Osteocyte (in vitro differentiated cells): ENCODE results near the gene PLSCR1. TPM values are rescaled to one million over a fixed set of nuclear protein-coding genes. Genes with fewer than 3 reads are reported as not detected.
"Not testable (repeated sequence)": the region's sequence is repeated elsewhere in the genome, so short reads cannot be mapped to it uniquely, and the experiment has no call there.

ENCODE experiments used
- DNase-seq: peaks from one replicate; pipeline ENCODE4 v3.0.0; 2021; ENCODE audit warnings: mixed read lengths; ENCODE audit not compliant: unreplicated experiment; ENCODE audit errors: extremely low spot score
- H3K27ac Mint-ChIP-seq: one replicate; pipeline ENCODE4 v1.8.0; 2021; ENCODE audit warnings: mild to moderate bottlenecking, mixed read lengths; ENCODE audit not compliant: unreplicated experiment
- H3K27me3 Mint-ChIP-seq: one replicate; pipeline ENCODE4 v1.8.0; 2021; ENCODE audit warnings: mixed read lengths; ENCODE audit not compliant: unreplicated experiment
- H3K36me3 Mint-ChIP-seq: one replicate; pipeline ENCODE4 v1.8.0; 2021; ENCODE audit warnings: mixed read lengths; ENCODE audit not compliant: unreplicated experiment
- H3K4me1 Mint-ChIP-seq: one replicate; pipeline ENCODE4 v1.8.0; 2021; ENCODE audit warnings: mixed read lengths; ENCODE audit not compliant: unreplicated experiment
- H3K4me3 Mint-ChIP-seq: one replicate; pipeline ENCODE4 v1.8.0; 2021; ENCODE audit warnings: mild to moderate bottlenecking, moderate library complexity, mixed read lengths; ENCODE audit not compliant: unreplicated experiment
- H3K9me3 Mint-ChIP-seq: one replicate; pipeline ENCODE4 v1.8.0; 2021; ENCODE audit warnings: mixed read lengths; ENCODE audit not compliant: unreplicated experiment
- total RNA-seq: library from RNA; stranded (reverse); gene quantifications from 2 replicates; pipeline ENCODE4 v1.2.1, GENCODE V29; 2021
- TF ChIP-seq, protein P1 (sequence below): fragments of 200-600 bp; sonication (generic); IDR thresholded peaks from 2 replicates; pipeline ENCODE4 v1.5.0; 2021; ENCODE audit warnings: antibody characterized with exemption, mild to moderate bottlenecking, moderate library complexity

The PLSCR1 gene
- total RNA-seq, 1 donor from 2014 or later, result 48.1 TPM

- Mint-ChIP-seq H3K27ac (peak overlapping the region; percentile 88), H3K9me3 (no peaks in the 10 kb centered on the region), H3K36me3 (no peaks in the 10 kb centered on the region), H3K4me3 (no peak overlapping the region), H3K4me1 (peaks cover 52% of the 10 kb centered on the region), H3K27me3 (no peaks in the 10 kb centered on the region)
- TF ChIP-seq, protein P1, sequence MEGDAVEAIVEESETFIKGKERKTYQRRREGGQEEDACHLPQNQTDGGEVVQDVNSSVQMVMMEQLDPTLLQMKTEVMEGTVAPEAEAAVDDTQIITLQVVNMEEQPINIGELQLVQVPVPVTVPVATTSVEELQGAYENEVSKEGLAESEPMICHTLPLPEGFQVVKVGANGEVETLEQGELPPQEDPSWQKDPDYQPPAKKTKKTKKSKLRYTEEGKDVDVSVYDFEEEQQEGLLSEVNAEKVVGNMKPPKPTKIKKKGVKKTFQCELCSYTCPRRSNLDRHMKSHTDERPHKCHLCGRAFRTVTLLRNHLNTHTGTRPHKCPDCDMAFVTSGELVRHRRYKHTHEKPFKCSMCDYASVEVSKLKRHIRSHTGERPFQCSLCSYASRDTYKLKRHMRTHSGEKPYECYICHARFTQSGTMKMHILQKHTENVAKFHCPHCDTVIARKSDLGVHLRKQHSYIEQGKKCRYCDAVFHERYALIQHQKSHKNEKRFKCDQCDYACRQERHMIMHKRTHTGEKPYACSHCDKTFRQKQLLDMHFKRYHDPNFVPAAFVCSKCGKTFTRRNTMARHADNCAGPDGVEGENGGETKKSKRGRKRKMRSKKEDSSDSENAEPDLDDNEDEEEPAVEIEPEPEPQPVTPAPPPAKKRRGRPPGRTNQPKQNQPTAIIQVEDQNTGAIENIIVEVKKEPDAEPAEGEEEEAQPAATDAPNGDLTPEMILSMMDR, result no peak
- DNase-seq, result no peak
Measured at GRCh38 chr3:146502887-146503460, 41.4 kb downstream of the PLSCR1 start.

DNA sequence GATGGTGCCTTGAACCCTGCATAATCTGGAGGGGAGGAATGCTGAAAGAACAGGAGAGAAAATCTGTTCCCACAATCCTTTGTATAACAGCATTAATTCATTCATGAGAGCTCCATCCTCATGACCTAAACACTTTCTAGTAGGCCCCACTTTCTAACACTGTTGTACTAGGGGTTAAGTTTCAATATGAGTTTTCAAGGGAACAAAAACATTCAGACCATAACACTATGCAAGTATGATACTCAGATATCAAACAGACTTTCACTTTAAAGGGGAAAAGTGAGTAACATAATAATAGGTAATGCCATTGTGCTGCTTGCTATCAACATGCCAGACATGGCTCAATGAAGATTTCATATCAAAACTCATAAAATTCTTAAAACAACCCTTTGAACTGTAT lies 42.7 kb downstream of the PLSCR1 start:
- DNase-seq, result no peak
- TF ChIP-seq, protein P1, result no peak
- Mint-ChIP-seq H3K9me3 (no peaks in the 10 kb centered on the region), H3K4me3 (no peak overlapping the region), H3K27ac (no peak overlapping the region), H3K27me3 (no peaks in the 10 kb centered on the region), H3K36me3 (no peaks in the 10 kb centered on the region), H3K4me1 (peaks cover 40% of the 10 kb centered on the region)

DNA sequence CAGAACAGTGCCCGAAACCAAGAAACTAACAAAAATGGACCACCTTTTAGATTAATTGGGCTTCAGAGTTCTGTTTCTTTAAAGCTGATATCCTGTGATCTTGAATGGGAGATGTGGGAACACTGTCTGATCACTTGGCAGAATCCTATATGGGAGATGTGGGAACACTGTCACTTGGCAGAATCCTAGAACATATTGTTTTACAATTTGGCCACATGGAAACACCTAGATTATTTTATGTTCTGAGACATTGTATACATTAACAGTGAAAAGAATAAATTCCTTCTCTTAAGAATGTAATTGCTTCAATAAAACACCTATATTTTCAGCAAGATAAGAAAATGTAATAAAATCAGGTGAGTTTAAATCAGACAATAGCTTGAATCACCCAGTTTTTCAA lies 44.7 kb downstream of the PLSCR1 start:
- H3K4me1 Mint-ChIP-seq, result peaks cover 24% of the 10 kb centered on the region
- H3K36me3 Mint-ChIP-seq, result no peaks in the 10 kb centered on the region
- TF ChIP-seq, protein P1, result no peak
- DNase-seq, result no peak
- no peaks in the 10 kb centered on the region for H3K9me3 Mint-ChIP-seq
- H3K27me3 Mint-ChIP-seq, result no peaks in the 10 kb centered on the region
- no peak overlapping the region for H3K27ac Mint-ChIP-seq
- H3K4me3 Mint-ChIP-seq, result no peak overlapping the region

- H3K36me3 Mint-ChIP-seq, result no peaks in the 10 kb centered on the region
- H3K27ac Mint-ChIP-seq, result no peak overlapping the region
- no peaks in the 10 kb centered on the region for H3K27me3 Mint-ChIP-seq
- no peak overlapping the region for H3K4me3 Mint-ChIP-seq
- no peaks in the 10 kb centered on the region for H3K9me3 Mint-ChIP-seq
- no peak for DNase-seq
- peaks cover 18% of the 10 kb centered on the region for H3K4me1 Mint-ChIP-seq
- TF ChIP-seq, protein P1, result no peak
Measured at GRCh38 chr3:146498002-146498736, 46.2 kb downstream of the PLSCR1 start.

- not testable (repeated sequence) for H3K4me3 Mint-ChIP-seq, H3K27me3 Mint-ChIP-seq, H3K9me3 Mint-ChIP-seq, DNase-seq, H3K27ac Mint-ChIP-seq, H3K36me3 Mint-ChIP-seq
- peaks cover 12% of the 10 kb centered on the region for H3K4me1 Mint-ChIP-seq
Measured at GRCh38 chr3:146497145-146497843, 47.1 kb downstream of the PLSCR1 start.
